AG09309 (cell line): Measurements from ENCODE around the gene PTGIR.

Experiments used
- DNase-seq: peaks from one replicate; pipeline ENCODE4 v3.0.0-alpha.2; 2010; ENCODE audit warnings: low read depth
- H3K4me3 ChIP-seq: 2 replicates; pipeline ENCODE4 v1.5.1; 2011; ENCODE audit warnings: mild to moderate bottlenecking, low read depth, low read length, moderate library complexity; ENCODE audit not compliant: control insufficient read depth
- TF ChIP-seq, protein P1 (sequence below): IDR thresholded peaks from 2 replicates; pipeline ENCODE4 v1.5.1; 2011; ENCODE audit warnings: mild to moderate bottlenecking, low read depth, low read length, inconsistent platforms; ENCODE audit not compliant: insufficient read depth, control insufficient read depth; ENCODE audit errors: missing control alignments

The PTGIR gene

DNA sequence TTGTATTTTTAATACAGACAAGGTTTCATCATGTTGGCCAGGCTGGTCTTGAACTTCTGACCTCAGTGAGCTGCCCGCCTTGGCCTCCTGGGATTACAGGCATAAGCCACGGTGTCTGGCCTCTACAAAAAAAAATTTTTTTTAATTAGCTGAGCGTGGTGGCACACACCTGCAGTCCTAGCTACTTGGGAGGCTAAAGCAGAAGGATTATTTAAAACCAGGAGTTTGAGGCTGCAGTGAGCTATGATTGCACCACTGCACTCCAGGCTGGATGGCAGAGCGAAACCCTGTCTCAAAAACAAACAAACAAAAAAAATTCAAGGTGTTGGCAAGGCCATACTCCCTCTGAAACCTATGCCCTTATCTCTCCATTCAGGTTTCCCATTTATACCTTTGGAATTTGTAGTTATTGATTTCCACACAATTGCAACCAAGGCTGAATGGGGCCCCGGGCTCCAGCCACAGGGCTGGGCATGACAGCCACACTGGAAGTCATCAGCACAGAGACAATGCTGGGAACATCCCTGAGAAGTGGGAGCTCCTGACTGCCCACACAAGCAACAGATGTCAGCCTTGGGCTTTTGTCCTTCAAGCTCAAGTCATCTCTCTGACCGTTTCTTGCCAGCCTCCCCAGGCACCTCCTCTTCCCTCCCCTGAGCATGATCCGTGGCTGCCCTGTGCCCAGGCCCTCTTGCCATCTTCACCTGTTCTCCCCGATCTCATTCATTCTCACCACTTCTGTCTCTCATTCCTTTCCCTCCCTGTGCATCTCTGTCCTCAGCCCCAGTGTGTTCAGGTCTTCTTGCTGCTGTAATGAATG is 51.0 kb downstream of the PTGIR start:
- H3K4me3 ChIP-seq, result no peak overlapping the region
- no peak for DNase-seq
- TF ChIP-seq, protein P1, sequence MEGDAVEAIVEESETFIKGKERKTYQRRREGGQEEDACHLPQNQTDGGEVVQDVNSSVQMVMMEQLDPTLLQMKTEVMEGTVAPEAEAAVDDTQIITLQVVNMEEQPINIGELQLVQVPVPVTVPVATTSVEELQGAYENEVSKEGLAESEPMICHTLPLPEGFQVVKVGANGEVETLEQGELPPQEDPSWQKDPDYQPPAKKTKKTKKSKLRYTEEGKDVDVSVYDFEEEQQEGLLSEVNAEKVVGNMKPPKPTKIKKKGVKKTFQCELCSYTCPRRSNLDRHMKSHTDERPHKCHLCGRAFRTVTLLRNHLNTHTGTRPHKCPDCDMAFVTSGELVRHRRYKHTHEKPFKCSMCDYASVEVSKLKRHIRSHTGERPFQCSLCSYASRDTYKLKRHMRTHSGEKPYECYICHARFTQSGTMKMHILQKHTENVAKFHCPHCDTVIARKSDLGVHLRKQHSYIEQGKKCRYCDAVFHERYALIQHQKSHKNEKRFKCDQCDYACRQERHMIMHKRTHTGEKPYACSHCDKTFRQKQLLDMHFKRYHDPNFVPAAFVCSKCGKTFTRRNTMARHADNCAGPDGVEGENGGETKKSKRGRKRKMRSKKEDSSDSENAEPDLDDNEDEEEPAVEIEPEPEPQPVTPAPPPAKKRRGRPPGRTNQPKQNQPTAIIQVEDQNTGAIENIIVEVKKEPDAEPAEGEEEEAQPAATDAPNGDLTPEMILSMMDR, result no peak

DNA sequence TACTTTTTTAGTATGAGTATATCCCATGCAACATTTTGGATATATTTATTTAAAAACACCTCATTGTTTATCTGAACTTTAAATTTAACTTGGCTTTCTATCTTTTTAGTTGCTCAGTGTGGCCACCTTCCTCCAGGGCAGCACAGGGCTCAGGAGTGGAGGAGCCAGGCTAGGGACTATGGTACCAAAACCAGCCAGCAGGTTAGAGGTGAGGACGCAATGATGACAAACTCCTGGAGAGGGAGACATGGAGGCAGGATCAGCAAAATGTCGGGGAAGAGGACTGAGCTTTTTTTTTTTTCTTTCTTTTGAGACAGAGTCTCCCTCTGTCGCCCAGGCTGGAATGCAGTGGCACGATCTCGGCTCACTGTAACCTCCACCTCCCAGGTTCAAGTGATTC is 53.4 kb downstream of the PTGIR start:
- H3K4me3 ChIP-seq, result no peak overlapping the region
- TF ChIP-seq, protein P1, result peak; percentile 25
- no peak for DNase-seq
